Nephron progenitor cell (in vitro differentiated cells): ENCODE results near the gene TMPRSS4.

Source experiments
- DNase-seq: peaks from one replicate; pipeline ENCODE4 v3.0.0; 2021
- H3K27ac Mint-ChIP-seq: 2 replicates; pipeline ENCODE4 v1.8.0; 2021; ENCODE audit warnings: mild to moderate bottlenecking, moderate library complexity, mixed read lengths
- H3K27me3 Mint-ChIP-seq: 2 replicates; pipeline ENCODE4 v1.8.0; 2021; ENCODE audit warnings: mild to moderate bottlenecking, low read depth, mixed read lengths; ENCODE audit not compliant: poor library complexity
- H3K36me3 Mint-ChIP-seq: 2 replicates; pipeline ENCODE4 v1.8.0; 2021; ENCODE audit warnings: low read depth, mixed read lengths
- H3K4me1 Mint-ChIP-seq: 2 replicates; pipeline ENCODE4 v1.8.0; 2021; ENCODE audit warnings: mixed read lengths
- H3K4me3 Mint-ChIP-seq: 2 replicates; pipeline ENCODE4 v1.8.0; 2021; ENCODE audit warnings: mild to moderate bottlenecking, moderate library complexity, mixed read lengths
- H3K9me3 Mint-ChIP-seq: 2 replicates; pipeline ENCODE4 v1.8.0; 2021; ENCODE audit warnings: mild to moderate bottlenecking, moderate library complexity, mixed read lengths
- TF ChIP-seq, protein P1 (sequence below): fragments of 200-600 bp; sonication (generic); IDR thresholded peaks from 2 replicates; pipeline ENCODE4 v1.5.0; 2021; ENCODE audit warnings: antibody characterized with exemption

TMPRSS4 gene

DNA sequence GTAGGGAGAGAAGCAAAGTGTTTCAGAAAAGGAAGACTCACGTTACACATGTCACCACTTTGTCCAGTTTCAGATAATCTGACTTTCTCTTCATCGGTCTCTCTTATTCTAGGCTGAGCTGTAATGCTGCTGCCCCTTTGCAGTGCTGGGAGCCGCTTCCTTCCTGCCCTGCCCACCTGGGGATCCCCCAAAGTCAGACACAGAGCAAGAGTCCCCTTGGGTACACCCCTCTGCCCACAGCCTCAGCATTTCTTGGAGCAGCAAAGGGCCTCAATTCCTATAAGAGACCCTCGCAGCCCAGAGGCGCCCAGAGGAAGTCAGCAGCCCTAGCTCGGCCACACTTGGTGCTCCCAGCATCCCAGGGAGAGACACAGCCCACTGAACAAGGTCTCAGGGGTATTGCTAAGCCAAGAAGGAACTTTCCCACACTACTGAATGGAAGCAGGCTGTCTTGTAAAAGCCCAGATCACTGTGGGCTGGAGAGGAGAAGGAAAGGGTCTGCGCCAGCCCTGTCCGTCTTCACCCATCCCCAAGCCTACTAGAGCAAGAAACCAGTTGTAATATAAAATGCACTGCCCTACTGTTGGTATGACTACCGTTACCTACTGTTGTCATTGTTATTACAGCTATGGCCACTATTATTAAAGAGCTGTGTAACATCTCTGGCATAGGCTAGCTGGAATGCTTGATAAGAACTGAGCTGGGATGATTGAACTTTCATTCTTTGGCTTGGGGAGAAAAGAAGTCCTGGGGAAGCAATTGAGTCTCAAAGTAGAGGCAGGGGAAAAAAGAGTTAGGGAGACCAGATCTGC lies 41.1 kb downstream of the TMPRSS4 start:
- Mint-ChIP-seq H3K4me1 (peaks cover 18% of the 10 kb centered on the region), H3K27me3 (peaks cover 26% of the 10 kb centered on the region), H3K9me3 (peaks cover 16% of the 10 kb centered on the region), H3K27ac (peak overlapping the region; percentile 18), H3K4me3 (no peak overlapping the region), H3K36me3 (peaks cover 8% of the 10 kb centered on the region)
- TF ChIP-seq, protein P1, sequence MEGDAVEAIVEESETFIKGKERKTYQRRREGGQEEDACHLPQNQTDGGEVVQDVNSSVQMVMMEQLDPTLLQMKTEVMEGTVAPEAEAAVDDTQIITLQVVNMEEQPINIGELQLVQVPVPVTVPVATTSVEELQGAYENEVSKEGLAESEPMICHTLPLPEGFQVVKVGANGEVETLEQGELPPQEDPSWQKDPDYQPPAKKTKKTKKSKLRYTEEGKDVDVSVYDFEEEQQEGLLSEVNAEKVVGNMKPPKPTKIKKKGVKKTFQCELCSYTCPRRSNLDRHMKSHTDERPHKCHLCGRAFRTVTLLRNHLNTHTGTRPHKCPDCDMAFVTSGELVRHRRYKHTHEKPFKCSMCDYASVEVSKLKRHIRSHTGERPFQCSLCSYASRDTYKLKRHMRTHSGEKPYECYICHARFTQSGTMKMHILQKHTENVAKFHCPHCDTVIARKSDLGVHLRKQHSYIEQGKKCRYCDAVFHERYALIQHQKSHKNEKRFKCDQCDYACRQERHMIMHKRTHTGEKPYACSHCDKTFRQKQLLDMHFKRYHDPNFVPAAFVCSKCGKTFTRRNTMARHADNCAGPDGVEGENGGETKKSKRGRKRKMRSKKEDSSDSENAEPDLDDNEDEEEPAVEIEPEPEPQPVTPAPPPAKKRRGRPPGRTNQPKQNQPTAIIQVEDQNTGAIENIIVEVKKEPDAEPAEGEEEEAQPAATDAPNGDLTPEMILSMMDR = no peak
- DNase-seq = no peak

DNA sequence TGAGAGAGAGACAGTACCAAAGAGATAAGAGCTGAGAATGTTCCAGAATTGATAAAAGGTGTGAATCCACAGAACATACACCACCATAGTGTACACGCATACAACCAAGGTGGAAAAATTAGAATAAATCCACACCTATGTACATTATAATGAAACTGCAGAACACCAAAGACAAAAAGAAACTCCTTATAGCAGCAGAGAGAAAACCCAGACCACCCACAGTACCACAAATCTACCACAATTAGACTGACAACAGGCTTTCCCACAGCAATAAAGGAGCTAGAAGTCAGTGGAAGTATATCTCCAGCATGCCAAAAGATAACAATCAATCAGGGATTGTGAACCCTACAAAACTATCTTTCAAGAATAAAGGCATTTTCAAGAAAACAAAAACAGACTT lies 43.9 kb downstream of the TMPRSS4 start:
- Mint-ChIP-seq H3K27ac (no peak overlapping the region), H3K36me3 (peaks cover 8% of the 10 kb centered on the region), H3K9me3 (peaks cover 12% of the 10 kb centered on the region), H3K4me3 (no peak overlapping the region), H3K27me3 (peaks cover 25% of the 10 kb centered on the region), H3K4me1 (peaks cover 14% of the 10 kb centered on the region)
- TF ChIP-seq, protein P1 = no peak
- DNase-seq = no peak

DNA sequence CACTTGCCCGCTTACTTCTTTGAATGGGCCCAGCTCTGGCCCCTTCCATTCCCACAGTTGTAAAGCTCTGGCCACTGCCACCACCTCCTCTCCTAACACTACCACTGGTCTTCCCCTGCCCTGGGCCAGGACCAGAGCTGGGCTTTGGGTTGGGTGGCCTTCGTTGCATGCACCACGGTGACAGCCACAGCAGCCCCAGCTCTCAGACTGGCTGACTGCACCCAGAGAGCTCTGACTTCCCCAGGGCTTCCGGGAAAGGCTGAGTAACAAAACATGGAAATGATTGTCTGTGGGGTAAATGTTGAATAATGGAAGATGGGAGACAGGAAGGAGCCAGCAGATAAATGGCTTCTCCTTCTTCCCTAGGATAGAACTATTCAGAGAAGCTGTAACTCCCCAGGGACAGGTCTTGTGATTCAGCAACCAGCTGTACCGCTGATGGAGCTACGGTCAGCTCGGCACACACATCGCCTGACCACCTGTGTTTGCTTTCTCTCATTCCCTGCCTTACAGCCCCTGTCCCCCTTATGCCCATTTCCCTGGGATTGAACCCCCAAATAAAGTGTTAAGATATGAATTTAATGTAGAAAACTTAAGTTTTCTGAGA lies 48.2 kb downstream of the TMPRSS4 start:
- H3K4me1 Mint-ChIP-seq = peaks cover 12% of the 10 kb centered on the region
- peaks cover 9% of the 10 kb centered on the region for H3K9me3 Mint-ChIP-seq
- H3K36me3 Mint-ChIP-seq = peaks cover 8% of the 10 kb centered on the region
- no peak for DNase-seq
- no peak overlapping the region for H3K27ac Mint-ChIP-seq
- H3K4me3 Mint-ChIP-seq = no peak overlapping the region
- H3K27me3 Mint-ChIP-seq = peaks cover 16% of the 10 kb centered on the region
- TF ChIP-seq, protein P1 = no peak

DNA sequence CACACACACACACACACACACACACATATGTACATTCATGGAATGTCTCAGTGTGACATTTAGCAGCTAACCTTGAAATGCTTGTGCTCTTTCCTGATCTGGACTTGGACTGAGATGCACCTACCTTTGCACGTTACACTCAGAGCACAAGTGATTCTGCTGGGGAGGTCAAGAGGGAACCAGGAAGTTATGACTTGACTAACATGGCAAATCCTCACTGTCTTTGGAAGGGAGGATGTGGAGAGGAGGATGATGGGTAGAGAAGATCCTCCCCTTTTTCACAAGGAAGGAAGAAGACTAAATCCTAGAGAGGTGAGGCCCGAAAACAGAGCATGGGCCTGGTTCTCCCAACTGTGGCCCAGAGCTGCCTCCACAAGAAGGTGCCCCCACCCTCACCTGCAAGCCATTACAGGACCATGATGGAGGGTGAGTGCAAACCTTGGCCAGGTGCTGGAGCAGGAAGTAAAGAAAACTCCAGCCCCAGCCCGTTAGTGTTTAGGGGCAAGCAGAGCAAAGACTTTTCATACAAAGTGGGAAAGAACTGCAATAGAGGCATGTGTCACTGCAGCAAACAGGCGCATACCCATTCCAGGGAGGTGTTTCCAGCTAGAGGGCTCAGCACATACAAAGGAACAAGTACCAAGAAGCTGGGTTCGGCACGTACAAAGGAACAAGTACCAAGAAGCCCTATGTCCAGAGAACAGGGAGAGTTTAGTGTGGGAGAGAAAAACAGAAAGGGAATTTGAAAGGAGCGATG lies 49.4 kb downstream of the TMPRSS4 start:
- no peak for DNase-seq
- TF ChIP-seq, protein P1 = no peak
- Mint-ChIP-seq H3K27me3 (peaks cover 16% of the 10 kb centered on the region), H3K27ac (no peak overlapping the region), H3K36me3 (no peaks in the 10 kb centered on the region), H3K4me3 (no peak overlapping the region), H3K9me3 (no peaks in the 10 kb centered on the region), H3K4me1 (peaks cover 12% of the 10 kb centered on the region)

DNA sequence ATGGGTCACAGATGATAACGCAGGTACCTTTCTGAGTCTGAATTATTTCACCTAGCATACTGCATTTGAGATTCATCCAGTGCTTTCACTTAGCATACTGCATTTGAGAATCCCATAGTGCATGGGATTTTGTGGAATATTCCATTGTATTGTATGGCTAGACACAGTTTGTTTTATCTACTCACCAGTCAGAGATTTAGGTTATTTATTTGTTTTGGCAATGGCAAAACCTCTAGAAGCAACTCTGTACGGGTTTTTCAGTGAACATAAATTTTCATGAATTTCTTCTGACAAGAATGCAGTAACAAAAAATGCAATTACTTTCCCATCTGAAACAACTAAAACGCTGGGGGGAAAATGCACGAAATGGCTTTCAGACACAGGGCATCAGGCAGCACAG lies 51.4 kb downstream of the TMPRSS4 start:
- DNase-seq = no peak
- Mint-ChIP-seq H3K36me3 (no peaks in the 10 kb centered on the region), H3K4me1 (peaks cover 12% of the 10 kb centered on the region), H3K4me3 (no peak overlapping the region), H3K27ac (no peak overlapping the region), H3K27me3 (peaks cover 16% of the 10 kb centered on the region), H3K9me3 (no peaks in the 10 kb centered on the region)
- TF ChIP-seq, protein P1 = no peak
